Lung microvascular endothelial cell (primary cell): ENCODE measurements around the gene LTF. TPM values are rescaled to one million over a fixed set of nuclear protein-coding genes. Genes with fewer than 3 reads are reported as not detected.
"Not testable (repeated sequence)": the region's sequence is repeated elsewhere in the genome, so short reads cannot be mapped to it uniquely, and the experiment has no call there.

Experiments used
- DNase-seq, 2 donors: peaks; one replicate each; pipeline versions ENCODE4 v3.0.0 to v3.0.0-alpha.2; 2010; ENCODE audit warnings: low read depth in 2 of 2
- total RNA-seq: library from RNA; depleted of rRNA; stranded (reverse); fragments of >200 nt; gene quantifications from 2 replicates; pipeline ENCODE4 v1.2.1, GENCODE V29; 2014

The LTF gene
- total RNA-seq, 1 donor from 2014 or later, result under 0.01 TPM

DNA sequence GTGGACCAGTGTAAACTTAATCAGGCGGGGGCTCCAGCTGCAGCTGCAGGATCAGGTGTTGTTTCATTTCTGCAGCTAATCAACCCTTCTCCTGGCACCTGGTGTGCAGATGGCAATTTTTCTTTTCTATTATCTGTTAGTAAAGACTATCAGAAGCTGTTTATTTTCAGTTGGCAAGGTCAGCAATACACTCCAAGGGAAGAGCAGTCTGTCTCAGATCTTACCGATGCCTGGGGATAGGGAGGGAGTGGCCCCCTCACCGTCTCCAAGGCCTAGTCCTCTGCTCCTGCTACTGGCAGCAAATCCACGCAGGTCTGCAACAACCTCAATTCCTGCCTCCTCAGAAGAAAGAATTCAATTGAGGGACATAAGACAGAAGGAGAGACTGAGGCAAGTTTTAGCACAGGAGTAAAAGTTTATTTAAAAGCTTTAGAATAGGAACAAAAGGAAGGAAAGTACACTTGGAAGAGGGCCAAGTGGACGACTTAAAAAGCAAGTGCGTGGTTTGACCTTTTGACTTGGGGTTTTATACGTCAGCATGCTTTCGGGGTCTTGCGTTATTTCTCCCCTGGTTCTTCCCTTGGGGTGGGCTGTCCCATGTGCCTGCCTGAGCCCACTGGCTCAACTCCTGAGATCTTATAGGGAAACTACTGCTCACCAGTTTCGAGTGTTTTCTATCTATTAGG lies 48.4 kb downstream of the LTF start:
- peak in 1 of 2 donors; percentile 19 for DNase-seq

DNA sequence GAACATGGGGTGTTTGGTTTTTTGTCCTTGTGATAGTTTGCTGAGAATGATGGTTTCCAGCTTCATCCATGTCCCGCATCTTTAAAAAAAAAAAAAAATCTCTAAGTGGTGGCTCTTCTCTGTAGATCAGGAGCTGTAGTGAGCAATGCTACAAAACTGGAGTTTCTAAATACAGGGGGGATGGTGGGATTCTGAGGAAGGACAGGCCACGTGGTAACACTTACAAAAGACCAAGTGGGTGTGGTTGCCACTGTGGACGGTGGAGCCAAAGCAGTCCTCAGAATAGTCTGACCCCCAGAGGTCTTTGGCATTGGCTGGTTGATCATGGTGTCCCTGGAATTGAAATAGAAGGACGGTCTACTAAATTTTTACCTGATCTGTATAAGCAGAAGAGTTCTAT lies 50.0 kb downstream of the LTF start:
- no peak for DNase-seq

DNA sequence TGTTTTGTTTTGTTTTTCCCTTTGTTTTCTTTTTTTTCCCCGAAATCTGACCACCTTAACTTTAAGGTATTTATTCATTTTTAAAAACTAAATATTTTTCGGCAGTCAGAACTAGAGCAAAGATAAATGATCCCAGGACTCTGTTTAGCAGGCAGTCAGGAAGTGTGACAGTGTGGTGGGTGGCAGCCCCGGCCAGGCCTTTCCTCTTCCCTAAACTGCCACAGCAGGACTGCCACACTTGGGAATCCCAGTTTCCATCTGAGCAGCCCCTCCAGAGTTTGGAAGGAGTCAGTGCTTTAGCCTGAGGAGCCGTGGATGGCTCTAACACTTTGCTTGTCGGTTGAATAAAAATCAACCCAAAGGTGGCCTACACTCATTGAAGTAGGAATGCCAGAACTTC lies 50.8 kb downstream of the LTF start:
- no peak for DNase-seq

DNA sequence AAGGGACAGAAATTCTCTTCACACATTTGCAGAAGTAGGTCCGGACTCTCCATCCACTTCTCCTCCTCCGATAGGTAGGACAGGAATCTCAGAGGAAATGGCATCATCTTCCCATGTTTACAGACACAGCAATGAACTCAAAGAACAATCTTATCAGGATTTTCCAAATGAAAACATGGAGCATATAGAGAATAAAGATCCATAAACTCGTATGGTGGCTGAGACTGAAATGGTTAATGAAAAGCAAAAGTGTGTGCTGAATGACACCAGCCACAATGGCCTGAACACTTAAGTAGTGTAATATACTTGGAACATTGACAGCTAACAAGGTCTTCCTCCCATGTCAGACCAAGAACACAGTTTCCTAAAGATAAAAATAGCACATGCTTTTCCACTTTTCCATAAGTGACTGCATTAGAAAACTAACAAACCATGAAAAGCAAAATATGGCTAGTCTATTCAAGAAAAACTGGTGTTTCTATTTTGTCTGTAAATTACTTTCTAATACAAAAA lies 51.9 kb downstream of the LTF start:
- peak in 1 of 2 donors; percentile 70 for DNase-seq

- no peak for DNase-seq
These were observed 53.4 kb downstream of the LTF start for GRCh38 chr3:46411271-46411670.

GRCh38 chr3:46410669-46411068 lies 54.0 kb downstream of the LTF start:
- DNase-seq, result no peak

DNA sequence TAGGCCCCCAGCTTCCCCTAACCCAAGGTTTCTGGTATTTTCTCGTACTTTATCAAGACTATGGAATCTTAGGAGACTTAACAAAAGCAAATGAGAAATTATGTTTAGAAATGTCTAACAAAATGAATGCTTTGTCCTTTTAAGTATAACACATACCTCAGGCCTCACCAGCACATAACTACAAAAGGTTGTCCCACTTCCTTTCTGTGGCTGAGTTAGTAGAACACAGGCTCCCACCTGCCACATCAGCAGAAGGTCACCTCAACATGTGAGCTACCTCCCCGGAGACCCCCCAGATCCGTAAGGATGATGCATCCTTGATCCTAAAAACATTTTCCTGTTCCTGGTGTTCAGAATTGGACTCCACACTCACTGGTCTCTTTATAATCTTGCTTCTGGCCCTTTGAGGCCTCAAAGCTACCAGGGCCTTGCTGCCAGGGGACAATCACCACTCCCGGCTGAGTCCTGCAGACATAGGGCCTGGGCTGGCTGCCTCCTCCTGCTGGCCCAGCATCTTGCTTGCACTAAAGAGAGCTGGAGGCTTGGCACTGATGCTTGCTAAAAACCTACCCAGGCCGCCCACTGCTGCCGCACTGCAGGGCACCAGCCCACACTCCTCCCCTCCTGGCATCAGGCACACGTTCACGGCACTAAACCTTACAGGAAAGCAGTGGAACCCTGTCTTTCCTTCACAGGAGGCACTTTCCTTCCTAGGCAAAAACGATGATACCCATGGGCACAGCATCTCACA lies 54.8 kb downstream of the LTF start:
- no peak for DNase-seq

- no peak for DNase-seq
These were observed 55.9 kb downstream of the LTF start for GRCh38 chr3:46408853-46409252.

DNA sequence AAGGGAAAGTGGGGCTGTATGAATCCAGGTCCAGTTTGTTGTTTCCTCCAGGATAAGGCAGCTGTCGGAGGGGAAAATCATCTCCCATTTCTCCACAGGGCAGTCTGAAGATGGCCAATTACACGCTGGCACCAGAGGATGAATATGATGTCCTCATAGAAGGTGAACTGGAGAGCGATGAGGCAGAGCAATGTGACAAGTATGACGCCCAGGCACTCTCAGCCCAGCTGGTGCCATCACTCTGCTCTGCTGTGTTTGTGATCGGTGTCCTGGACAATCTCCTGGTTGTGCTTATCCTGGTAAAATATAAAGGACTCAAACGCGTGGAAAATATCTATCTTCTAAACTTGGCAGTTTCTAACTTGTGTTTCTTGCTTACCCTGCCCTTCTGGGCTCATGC lies 56.7 kb downstream of the LTF start:
- peak in 1 of 2 donors; percentile 52 for DNase-seq

DNA sequence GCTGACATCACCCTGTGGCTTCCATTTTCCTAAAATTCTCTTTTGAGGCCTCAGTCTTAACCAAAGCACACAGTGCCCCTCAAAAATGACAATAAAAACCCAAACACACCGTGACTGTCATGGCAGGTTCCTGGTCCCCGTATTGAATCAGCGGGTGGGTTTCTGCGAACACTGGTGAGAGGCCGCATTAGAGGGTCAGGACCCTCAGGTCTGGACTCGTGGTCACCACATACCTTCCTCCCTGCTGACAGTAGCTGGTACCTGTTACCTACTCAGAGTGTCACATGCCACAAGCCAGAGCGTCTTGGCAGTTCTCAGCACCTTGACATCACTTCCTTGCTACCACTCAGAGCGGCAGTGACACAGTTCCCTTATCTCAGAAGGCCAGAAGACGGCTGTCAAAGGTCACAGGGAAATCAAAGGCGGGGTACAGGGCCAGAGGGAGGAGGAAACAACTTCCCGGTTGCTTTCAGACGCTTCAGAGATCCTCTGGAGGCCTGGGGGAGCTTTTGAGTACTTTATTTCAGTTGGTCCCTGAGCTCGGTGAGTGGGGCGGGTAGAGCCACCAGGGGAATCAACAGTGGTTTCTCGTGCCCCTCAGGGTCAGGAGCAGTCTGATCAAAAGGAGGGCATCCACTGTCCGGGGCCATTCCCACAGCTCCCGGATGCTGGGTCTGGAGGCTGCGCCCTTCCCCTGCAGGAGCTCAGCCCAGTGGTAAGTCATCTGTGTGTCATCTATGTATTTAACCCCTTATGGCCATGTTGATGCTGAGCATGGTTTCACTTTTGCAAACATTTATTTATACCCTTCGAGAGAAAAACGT lies 57.7 kb downstream of the LTF start, which contains the start of the genes CCR5AS and CCRL2:
Gene CCR5AS (minus strand): TSS at position 279 of the 824 bp plus-strand sequence.
Gene CCRL2 (plus strand): TSS at position 472 of the 824 bp plus-strand sequence. CDS start 821 bp downstream, outside the sequence.
- peak; percentile 44 to 89 for DNase-seq

- DNase-seq, result peak in 1 of 2 donors; percentile 66
These were observed 58.3 kb downstream of the LTF start for GRCh38 chr3:46406443-46406787.

- peak; percentile 34 to 73 for DNase-seq
These were observed 59.2 kb downstream of the LTF start for GRCh38 chr3:46405301-46406019.

- not testable (repeated sequence) for DNase-seq
These were observed 61.8 kb downstream of the LTF start for GRCh38 chr3:46402902-46403301.

DNA sequence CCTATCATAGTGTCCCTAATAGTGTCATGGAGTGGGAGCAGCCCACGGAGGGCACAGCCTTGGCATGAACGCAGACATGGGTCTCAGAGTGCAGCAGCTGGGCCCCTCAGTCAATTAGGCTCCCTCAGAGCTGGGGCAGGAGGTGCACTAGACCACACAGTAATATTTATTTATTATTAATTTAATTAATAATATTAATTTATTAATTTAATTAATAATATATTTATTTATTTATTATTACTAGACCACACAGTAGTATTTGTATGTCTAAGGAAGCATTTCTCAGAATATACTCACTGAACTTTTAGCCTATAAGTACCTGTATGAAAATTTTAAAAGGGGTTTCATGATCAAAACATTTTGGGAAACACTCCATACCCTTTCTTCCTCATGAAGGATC lies 63.1 kb downstream of the LTF start:
- DNase-seq, result no peak

- DNase-seq, result no peak
These were observed 63.9 kb downstream of the LTF start for GRCh38 chr3:46400846-46401245.

GRCh38 chr3:46400000-46400734 lies 64.5 kb downstream of the LTF start:
- peak in 1 of 2 donors; percentile 82 for DNase-seq

- peak in 1 of 2 donors; percentile 65 for DNase-seq
These were observed 65.1 kb downstream of the LTF start for GRCh38 chr3:46399557-46399956.

- DNase-seq, result peak in 1 of 2 donors; percentile 21
These were observed 65.6 kb downstream of the LTF start for GRCh38 chr3:46399098-46399497.

DNA sequence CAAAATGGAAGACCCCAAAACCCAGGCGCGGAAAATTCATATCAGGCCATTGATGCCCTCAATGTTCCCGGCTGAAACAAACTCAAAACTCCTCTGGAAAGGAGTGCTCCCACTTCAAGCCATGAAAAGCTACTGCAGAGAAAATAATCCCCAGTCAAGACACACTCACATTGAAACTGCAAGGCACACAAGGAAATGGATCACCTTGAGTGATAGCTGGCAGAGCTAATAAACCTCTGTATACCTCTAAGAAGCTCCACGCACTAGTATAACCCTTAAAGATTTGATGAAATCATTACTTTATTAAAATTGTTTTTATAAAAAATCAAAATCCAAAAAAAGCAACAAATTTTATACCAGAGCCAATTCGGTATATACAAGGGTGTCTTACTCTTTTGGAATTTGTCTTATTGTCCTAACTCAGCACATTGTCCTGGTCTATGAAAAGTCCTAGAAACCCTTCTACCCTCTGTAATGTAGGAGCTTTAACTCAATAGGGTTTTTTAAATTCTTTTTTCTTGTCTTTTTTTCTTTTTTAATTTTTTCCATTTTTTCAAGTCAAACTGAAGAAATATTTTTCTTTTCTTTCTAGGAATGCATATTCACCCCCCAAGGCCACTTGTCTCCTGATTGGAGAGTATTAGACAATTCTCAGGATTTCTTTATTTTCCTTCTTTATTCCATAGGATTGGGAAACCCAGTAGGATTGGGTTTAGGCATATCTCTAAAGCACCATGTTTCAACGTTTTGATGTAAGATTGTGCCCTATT lies 66.3 kb downstream of the LTF start:
- DNase-seq, result no peak

- DNase-seq, result no peak
These were observed 67.6 kb downstream of the LTF start for GRCh38 chr3:46397111-46397510.
